Measurements from ENCODE around the gene DLGAP1. TPM values are rescaled to one million over a fixed set of nuclear protein-coding genes. Genes with fewer than 3 reads are reported as not detected.

DLGAP1 gene
- total and polyA plus RNA-seq, 5 donors = 0.11 to 0.31 (median 0.20) TPM; not detected in 1

GRCh38 chr18:4391859-4392258 is 63.2 kb downstream of the DLGAP1 start:
- Histone ChIP-seq H3K27me3 (ENCODE audit: control insufficient read depth, insufficient read depth) (no peaks in the 10 kb centered on the region), H3K4me3 (ENCODE audit: low read length) (no peak overlapping the region), H3K9me3 (ENCODE audit: control insufficient read depth, low read length) (no peaks in the 10 kb centered on the region), H3K27ac (ENCODE audit: low read length) (no peak overlapping the region), H3K4me1 (ENCODE audit: control insufficient read depth, insufficient read depth, low read length) (no peaks in the 10 kb centered on the region)
- ATAC-seq (no peak), DNase-seq (no peak)
- intact Hi-C loops (cut with DNase I) = no loop called here
- 59% methylated on average over 6 of the region's 6 CpGs for WGBS

GRCh38 chr18:4385876-4386275 is 69.2 kb downstream of the DLGAP1 start:
- H3K4me3 ChIP-seq (ENCODE audit: low read length) = no peak overlapping the region
- H3K4me1 ChIP-seq (ENCODE audit: control insufficient read depth, insufficient read depth, low read length) = no peaks in the 10 kb centered on the region
- WGBS = 49% methylated on average over 3 of the region's 3 CpGs
- intact Hi-C loops (cut with DNase I) = no loop called here
- DNase-seq (no peak), ATAC-seq (no peak)
- no peaks in the 10 kb centered on the region for H3K9me3 ChIP-seq (ENCODE audit: control insufficient read depth, low read length)
- no peaks in the 10 kb centered on the region for H3K27me3 ChIP-seq (ENCODE audit: control insufficient read depth, insufficient read depth)
- H3K27ac ChIP-seq (ENCODE audit: low read length) = no peak overlapping the region

DNA sequence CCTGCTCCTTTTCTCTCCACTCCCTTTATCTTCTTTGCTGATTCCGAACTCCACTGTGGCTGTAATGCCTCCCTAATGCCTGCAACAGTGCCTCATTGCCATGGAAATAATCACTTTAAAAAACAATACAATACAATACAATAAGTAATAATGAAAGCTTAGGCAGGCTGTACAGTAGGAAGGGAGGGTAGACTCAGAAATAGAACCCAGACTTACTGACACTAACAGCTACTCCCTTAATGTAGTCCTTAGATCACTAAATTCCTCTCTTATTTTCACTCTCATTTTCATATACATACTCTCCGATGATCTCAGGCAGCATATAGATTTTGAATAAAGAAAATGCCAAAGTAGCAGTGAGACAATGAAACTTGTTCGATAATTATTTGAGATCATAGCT is 70.2 kb downstream of the DLGAP1 start:
- intact Hi-C loops (cut with DNase I) = no loop called here
- WGBS = 8% methylated on average over 3 of the region's 3 CpGs
- DNase-seq (no peak), ATAC-seq (no peak)
- H3K9me3 ChIP-seq (ENCODE audit: control insufficient read depth, low read length) = no peaks in the 10 kb centered on the region
- no peak overlapping the region for H3K4me3 ChIP-seq (ENCODE audit: low read length)
- H3K27me3 ChIP-seq (ENCODE audit: control insufficient read depth, insufficient read depth) = no peaks in the 10 kb centered on the region
- H3K4me1 ChIP-seq (ENCODE audit: control insufficient read depth, insufficient read depth, low read length) = no peaks in the 10 kb centered on the region
- H3K27ac ChIP-seq (ENCODE audit: low read length) = no peak overlapping the region

GRCh38 chr18:4374564-4374963 is 80.5 kb downstream of the DLGAP1 start:
- H3K4me1 ChIP-seq (ENCODE audit: control insufficient read depth, insufficient read depth, low read length) = no peaks in the 10 kb centered on the region
- H3K27me3 ChIP-seq (ENCODE audit: control insufficient read depth, insufficient read depth) = no peaks in the 10 kb centered on the region
- H3K9me3 ChIP-seq (ENCODE audit: control insufficient read depth, low read length) = no peaks in the 10 kb centered on the region
- intact Hi-C loops (cut with DNase I) = no loop called here
- no peak overlapping the region for H3K4me3 ChIP-seq (ENCODE audit: low read length)
- DNase-seq (no peak), ATAC-seq (no peak)
- WGBS = 62% methylated on average over 1 of the region's 1 CpG
- H3K27ac ChIP-seq (ENCODE audit: low read length) = no peak overlapping the region

- Histone ChIP-seq H3K4me1 (ENCODE audit: control insufficient read depth, insufficient read depth, low read length) (no peaks in the 10 kb centered on the region), H3K27ac (ENCODE audit: low read length) (no peak overlapping the region), H3K27me3 (ENCODE audit: control insufficient read depth, insufficient read depth) (no peaks in the 10 kb centered on the region), H3K4me3 (ENCODE audit: low read length) (no peak overlapping the region), H3K9me3 (ENCODE audit: control insufficient read depth, low read length) (no peaks in the 10 kb centered on the region)
- no peak for ATAC-seq
- DNase-seq = no peak
- 70% methylated on average over 4 of the region's 4 CpGs for WGBS
- intact Hi-C loops (cut with DNase I) = no loop called here
These were observed 85.4 kb downstream of the DLGAP1 start for GRCh38 chr18:4369705-4370104.

GRCh38 chr18:4360221-4360715 is 94.8 kb downstream of the DLGAP1 start:
- ATAC-seq = no peak
- Histone ChIP-seq H3K27ac (ENCODE audit: low read length) (no peak overlapping the region), H3K27me3 (ENCODE audit: control insufficient read depth, insufficient read depth) (no peaks in the 10 kb centered on the region), H3K4me3 (ENCODE audit: low read length) (no peak overlapping the region), H3K9me3 (ENCODE audit: control insufficient read depth, low read length) (peaks cover 2% of the 10 kb centered on the region), H3K4me1 (ENCODE audit: control insufficient read depth, insufficient read depth, low read length) (no peaks in the 10 kb centered on the region)
- WGBS = 84% methylated on average over 2 of the region's 2 CpGs
- intact Hi-C loops (cut with DNase I) = no loop called here
- DNase-seq = no peak

GRCh38 chr18:4358618-4359017 is 96.5 kb downstream of the DLGAP1 start:
- no peak overlapping the region for H3K27ac ChIP-seq (ENCODE audit: low read length)
- H3K4me1 ChIP-seq (ENCODE audit: control insufficient read depth, insufficient read depth, low read length) = no peaks in the 10 kb centered on the region
- intact Hi-C loops (cut with DNase I) = no loop called here
- H3K27me3 ChIP-seq (ENCODE audit: control insufficient read depth, insufficient read depth) = no peaks in the 10 kb centered on the region
- DNase-seq = no peak
- no peak overlapping the region for H3K4me3 ChIP-seq (ENCODE audit: low read length)
- H3K9me3 ChIP-seq (ENCODE audit: control insufficient read depth, low read length) = peaks cover 2% of the 10 kb centered on the region
- ATAC-seq = no peak
- 56% methylated on average over 4 of the region's 4 CpGs for WGBS

GRCh38 chr18:4357579-4357978 is 97.5 kb downstream of the DLGAP1 start:
- Histone ChIP-seq H3K4me3 (ENCODE audit: low read length) (no peak overlapping the region), H3K27ac (ENCODE audit: low read length) (no peak overlapping the region), H3K4me1 (ENCODE audit: control insufficient read depth, insufficient read depth, low read length) (no peaks in the 10 kb centered on the region), H3K27me3 (ENCODE audit: control insufficient read depth, insufficient read depth) (no peaks in the 10 kb centered on the region), H3K9me3 (ENCODE audit: control insufficient read depth, low read length) (no peaks in the 10 kb centered on the region)
- intact Hi-C loops (cut with DNase I) = no loop called here
- ATAC-seq (no peak), DNase-seq (no peak)
- WGBS = 64% methylated on average over 4 of the region's 4 CpGs

- no peaks in the 10 kb centered on the region for H3K4me1 ChIP-seq (ENCODE audit: control insufficient read depth, insufficient read depth, low read length)
- no peaks in the 10 kb centered on the region for H3K9me3 ChIP-seq (ENCODE audit: control insufficient read depth, low read length)
- DNase-seq (no peak), ATAC-seq (no peak)
- intact Hi-C loops (cut with DNase I) = no loop called here
- no peak overlapping the region for H3K27ac ChIP-seq (ENCODE audit: low read length)
- no peaks in the 10 kb centered on the region for H3K27me3 ChIP-seq (ENCODE audit: control insufficient read depth, insufficient read depth)
- 78% methylated on average over 6 of the region's 6 CpGs for WGBS
- no peak overlapping the region for H3K4me3 ChIP-seq (ENCODE audit: low read length)
These were observed 98.2 kb downstream of the DLGAP1 start for GRCh38 chr18:4356929-4357328.

DNA sequence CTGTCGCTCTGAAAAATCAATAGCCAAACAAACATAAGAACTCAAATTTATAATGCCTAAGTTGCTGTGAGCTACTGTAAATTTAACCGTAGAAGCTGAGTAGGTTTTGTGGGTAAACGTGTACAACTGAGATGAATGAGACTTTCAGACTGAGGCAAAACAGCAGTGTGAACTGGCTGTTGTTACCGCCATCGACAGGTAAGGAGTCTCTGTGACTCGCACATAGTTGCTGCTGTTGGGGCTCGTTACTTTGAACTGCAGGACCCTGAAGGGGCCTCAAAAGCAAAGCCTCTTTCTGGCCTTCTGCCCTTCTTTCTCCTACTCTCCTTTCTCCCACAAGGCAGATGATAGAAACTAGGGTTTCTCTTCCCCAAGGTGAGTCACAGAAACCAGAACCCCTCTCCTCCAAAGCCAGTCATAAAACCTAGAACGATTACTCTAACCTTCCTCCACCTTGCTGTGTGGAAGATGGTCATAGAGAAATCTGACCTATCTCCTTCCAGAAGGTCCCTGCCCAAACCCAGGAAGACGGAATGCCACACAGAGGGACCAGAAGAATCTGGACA is 101.2 kb downstream of the DLGAP1 start:
- intact Hi-C loops (cut with DNase I) = no loop called here
- Histone ChIP-seq H3K4me3 (ENCODE audit: low read length) (no peak overlapping the region), H3K4me1 (ENCODE audit: control insufficient read depth, insufficient read depth, low read length) (no peaks in the 10 kb centered on the region), H3K27me3 (ENCODE audit: control insufficient read depth, insufficient read depth) (no peaks in the 10 kb centered on the region), H3K27ac (ENCODE audit: low read length) (no peak overlapping the region), H3K9me3 (ENCODE audit: control insufficient read depth, low read length) (no peaks in the 10 kb centered on the region)
- WGBS = 67% methylated on average over 9 of the region's 9 CpGs
- no peak for DNase-seq
- ATAC-seq = no peak

DNA sequence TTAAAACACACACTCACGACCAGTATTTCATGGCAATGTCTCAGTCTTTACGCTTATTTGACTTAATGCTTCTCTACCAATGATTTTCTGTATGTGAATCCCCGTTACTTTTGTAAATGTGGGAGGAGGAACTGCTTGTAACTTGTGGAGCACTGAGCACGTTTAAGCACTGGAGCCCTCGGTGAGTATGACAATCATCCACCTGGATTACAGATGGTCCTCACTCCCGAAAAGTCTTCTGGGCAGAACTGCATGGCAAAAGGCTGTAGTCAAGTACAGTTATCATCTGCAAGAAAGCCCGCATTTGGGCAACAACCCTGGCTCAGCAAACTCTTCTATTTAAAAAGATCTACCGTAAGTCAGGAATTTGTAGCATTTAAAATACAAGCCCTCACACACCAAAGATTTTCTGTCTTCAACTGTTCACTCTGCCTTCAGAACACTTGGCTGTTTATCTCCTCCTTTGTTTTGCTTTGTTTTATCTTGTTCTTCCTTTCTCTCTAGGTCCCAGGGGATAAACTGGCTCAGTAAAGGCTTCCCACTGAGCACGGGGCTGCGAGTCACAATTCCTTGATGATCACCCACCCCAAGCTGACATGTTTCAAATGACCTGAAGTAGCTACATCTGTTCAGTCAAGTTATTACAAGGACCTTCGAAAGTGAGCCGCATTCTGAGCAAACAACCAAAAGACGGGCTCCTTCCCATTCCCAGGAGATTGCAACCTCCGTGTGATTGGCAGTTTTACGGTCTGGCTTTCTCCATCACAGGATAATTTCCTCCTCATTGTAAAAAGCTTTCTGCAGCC is 102.2 kb downstream of the DLGAP1 start:
- intact Hi-C loops (cut with DNase I) = no loop called here
- Histone ChIP-seq H3K4me3 (ENCODE audit: low read length) (no peak overlapping the region), H3K27me3 (ENCODE audit: control insufficient read depth, insufficient read depth) (no peaks in the 10 kb centered on the region), H3K9me3 (ENCODE audit: control insufficient read depth, low read length) (no peaks in the 10 kb centered on the region), H3K27ac (ENCODE audit: low read length) (no peak overlapping the region), H3K4me1 (ENCODE audit: control insufficient read depth, insufficient read depth, low read length) (no peaks in the 10 kb centered on the region)
- no peak for DNase-seq
- ATAC-seq = no peak
- 38% methylated on average over 15 of the region's 15 CpGs for WGBS
